H9 (cell line): ENCODE data around the gene UBE2L5. TPM values are rescaled to one million over a fixed set of nuclear protein-coding genes. Genes with fewer than 3 reads are reported as not detected.

Source experiments
- DNase-seq: peaks from one replicate; pipeline ENCODE4 v3.0.0-alpha.2; 2017
- H2AFZ ChIP-seq: one replicate; pipeline ENCODE4 v1.6.1; 2013; ENCODE audit warnings: mild to moderate bottlenecking, low read length, control low read depth, moderate library complexity
- H2AK5ac ChIP-seq: 2 replicates; pipeline ENCODE4 v1.6.1; 2013; ENCODE audit warnings: low read length, control low read depth, mixed read lengths; ENCODE audit not compliant: insufficient read length
- H2BK120ac ChIP-seq: one replicate; pipeline ENCODE4 v1.6.1; 2013; ENCODE audit warnings: low read depth, mild to moderate bottlenecking, low read length, control low read depth, inconsistent platforms; ENCODE audit not compliant: poor library complexity, severe bottlenecking
- H2BK12ac ChIP-seq: 2 replicates; pipeline ENCODE4 v1.6.1; 2013; ENCODE audit warnings: low read length, control low read depth, mixed read lengths, low read depth; ENCODE audit not compliant: insufficient read length
- H2BK15ac ChIP-seq: 2 replicates; pipeline ENCODE4 v1.6.1; 2013; ENCODE audit warnings: low read depth, low read length, control low read depth
- H2BK20ac ChIP-seq: one replicate; pipeline ENCODE4 v1.6.1; 2013; ENCODE audit warnings: low read depth, mild to moderate bottlenecking, low read length, control low read depth, inconsistent platforms; ENCODE audit not compliant: poor library complexity, severe bottlenecking
- H2BK5ac ChIP-seq: 2 replicates; pipeline ENCODE4 v1.6.1; 2013; ENCODE audit warnings: low read length, control low read depth, mixed read lengths; ENCODE audit not compliant: insufficient read length
- H3K14ac ChIP-seq: 2 replicates; pipeline ENCODE4 v1.6.1; 2013; ENCODE audit warnings: low read length, control low read depth; ENCODE audit not compliant: insufficient read depth
- H3K18ac ChIP-seq: 2 replicates; pipeline ENCODE4 v1.6.1; 2013; ENCODE audit warnings: low read depth, mild to moderate bottlenecking, mixed read lengths, low read length, control low read depth; ENCODE audit not compliant: insufficient read length
- H3K23ac ChIP-seq: 2 replicates; pipeline ENCODE4 v1.6.1; 2013; ENCODE audit warnings: low read length, control low read depth, mixed read lengths, low read depth; ENCODE audit not compliant: insufficient read length
- H3K23me2 ChIP-seq: 2 replicates; pipeline ENCODE4 v1.6.1; 2013; ENCODE audit warnings: low read depth, mild to moderate bottlenecking, mixed read lengths, low read length, control low read depth; ENCODE audit not compliant: insufficient read length, poor library complexity, severe bottlenecking
- H3K27ac ChIP-seq: 2 replicates; pipeline ENCODE4 v1.5.1; 2013; ENCODE audit warnings: low read length, control low read depth, mixed read lengths, low read depth; ENCODE audit not compliant: insufficient read length
- H3K27me3 ChIP-seq: 2 replicates; pipeline ENCODE4 v1.6.1; 2013; ENCODE audit warnings: low read length, control low read depth, inconsistent platforms; ENCODE audit not compliant: insufficient read depth
- H3K4ac ChIP-seq: 2 replicates; pipeline ENCODE4 v1.6.1; 2013; ENCODE audit warnings: low read depth, mild to moderate bottlenecking, control low read depth, inconsistent platforms, low read length, moderate library complexity
- H3K4me1 ChIP-seq: 2 replicates; pipeline ENCODE4 v1.6.1; 2013; ENCODE audit warnings: low read length, control low read depth, inconsistent platforms; ENCODE audit not compliant: insufficient read depth
- H3K4me2 ChIP-seq: 2 replicates; pipeline ENCODE4 v1.6.1; 2013; ENCODE audit warnings: low read length, control low read depth, mixed read lengths; ENCODE audit not compliant: insufficient read length, insufficient read depth
- H3K56ac ChIP-seq: 2 replicates; pipeline ENCODE4 v1.6.1; 2013; ENCODE audit warnings: low read depth, mild to moderate bottlenecking, mixed read lengths, low read length, control low read depth; ENCODE audit not compliant: insufficient read length
- H3K79me1 ChIP-seq: 2 replicates; pipeline ENCODE4 v1.6.1; 2013; ENCODE audit warnings: low read depth, mild to moderate bottlenecking, moderate library complexity, low read length, control low read depth, inconsistent platforms; ENCODE audit not compliant: insufficient read depth, poor library complexity, severe bottlenecking
- H3K79me2 ChIP-seq: 2 replicates; pipeline ENCODE4 v1.6.1; 2013; ENCODE audit warnings: low read length, control low read depth, inconsistent platforms; ENCODE audit not compliant: insufficient read depth
- H3K9ac ChIP-seq: 2 replicates; pipeline ENCODE4 v1.6.1; 2013; ENCODE audit warnings: low read length, control low read depth, mixed read lengths; ENCODE audit not compliant: insufficient read length; ENCODE audit errors: extremely low read depth
- H3K9me3 ChIP-seq: one replicate; pipeline ENCODE4 v1.6.1; 2013; ENCODE audit warnings: low read depth, low read length, inconsistent platforms; ENCODE audit not compliant: control insufficient read depth
- H3T11ph ChIP-seq: one replicate; pipeline ENCODE4 v1.6.1; 2013; ENCODE audit warnings: mild to moderate bottlenecking, low read length, control low read depth, inconsistent platforms
- H4K20me1 ChIP-seq: one replicate; pipeline ENCODE4 v1.6.1; 2013; ENCODE audit not compliant: control insufficient read depth, insufficient read length, insufficient read depth
- H4K5ac ChIP-seq: 2 replicates; pipeline ENCODE4 v1.6.1; 2013; ENCODE audit warnings: low read depth, mild to moderate bottlenecking, mixed read lengths, low read length, control low read depth; ENCODE audit not compliant: insufficient read length
- H4K8ac ChIP-seq: replicated peaks from 2 replicates; pipeline ENCODE4 v1.6.1; 2013; ENCODE audit warnings: low read length, control low read depth, mixed read lengths, low read depth; ENCODE audit not compliant: insufficient read length
- H4K91ac ChIP-seq: 2 replicates; pipeline ENCODE4 v1.6.1; 2013; ENCODE audit warnings: low read depth, mild to moderate bottlenecking, moderate library complexity, mixed read lengths, low read length, control low read depth; ENCODE audit not compliant: insufficient read length
- H3K27ac Mint-ChIP-seq, 3 experiments: 2 replicates in 2 of 3; 3 replicates in 1 of 3; pipeline ENCODE4 v1.8.0; 2020 to 2021; ENCODE audit warnings: mixed read lengths in 3 of 3, mild to moderate bottlenecking in 1 of 3, moderate library complexity in 1 of 3
- H3K27me3 Mint-ChIP-seq: 2 replicates; pipeline ENCODE4 v1.8.0; 2021; ENCODE audit warnings: low read depth, mild to moderate bottlenecking, moderate library complexity, mixed read lengths
- H3K36me3 Mint-ChIP-seq, 3 experiments: 2 replicates in 2 of 3; 3 replicates in 1 of 3; pipeline ENCODE4 v1.8.0; 2020 to 2021; ENCODE audit warnings: low read depth in 3 of 3, mixed read lengths in 3 of 3; ENCODE audit not compliant: insufficient read depth in 1 of 3
- H3K4me1 Mint-ChIP-seq, 2 experiments: 2 replicates each; pipeline ENCODE4 v1.8.0; 2020; ENCODE audit warnings: mixed read lengths in 2 of 2
- H3K4me3 Mint-ChIP-seq, 2 experiments: 2 replicates in 1 of 2; 3 replicates in 1 of 2; pipeline ENCODE4 v1.8.0; 2020 to 2021; ENCODE audit warnings: mild to moderate bottlenecking in 2 of 2, mixed read lengths in 2 of 2, moderate library complexity in 1 of 2
- H3K9me3 Mint-ChIP-seq, 2 experiments: 2 replicates in 1 of 2; 3 replicates in 1 of 2; pipeline ENCODE4 v1.8.0; 2020; ENCODE audit warnings: mild to moderate bottlenecking in 2 of 2, mixed read lengths in 2 of 2, moderate library complexity in 1 of 2
- CTCF ChIP-seq: fragments of 200-600 bp; sonication (generic); conservative IDR thresholded peaks from 3 replicates; pipeline ENCODE4 v1.8.0; 2021; ENCODE audit warnings: antibody characterized with exemption, mild to moderate bottlenecking
- WGBS: extraction: QIAGEN DNeasy Blood & Tissue Kit; methylation state at CpG from one replicate; pipeline ENCODE4 v1.1.7; 2013; ENCODE audit warnings: missing lambda C conversion rate, low lambda C conversion rate, mixed read lengths; ENCODE audit not compliant: insufficient read length; ENCODE audit errors: extremely low coverage; 5-methylcytosine and 5-hydroxymethylcytosine counted together
- total RNA-seq: library from RNA; stranded (reverse); gene quantifications from 2 replicates; pipeline ENCODE4 v1.2.1, GENCODE V29; 2021

UBE2L5 gene
- total RNA-seq, 1 experiment from 2014 or later, result 0.20 TPM

- H4K5ac ChIP-seq, result no peak overlapping the region
- H2AK5ac ChIP-seq, result no peak overlapping the region
- H2BK5ac ChIP-seq, result no peak overlapping the region
- no peak overlapping the region for H3T11ph ChIP-seq
- H3K4me2 ChIP-seq, result peak overlapping the region; percentile 55
- H2BK12ac ChIP-seq, result no peak overlapping the region
- H3K18ac ChIP-seq, result peak overlapping the region; percentile 64
- no peak overlapping the region for H2BK120ac ChIP-seq
- Mint-ChIP-seq H3K4me1 (peaks cover 10 to 22% of the 10 kb centered on the region in 2 experiments), H3K4me3 (peak overlapping the region; percentile 88), H3K27ac (peak overlapping the region; percentile 94 to 96 (median 96)), H3K36me3 (peaks cover 24 to 43% (median 30%) of the 10 kb centered on the region in 3 experiments), H3K27me3 (peaks cover 3% of the 10 kb centered on the region; the same call in 1 of the 2 replicates), H3K9me3 (peaks cover 3% of the 10 kb centered on the region in 2 experiments; a peak in 3 of 5 replicates)
- H3K23me2 ChIP-seq, result peaks cover 4% of the 10 kb centered on the region
- no peak for DNase-seq
- no peaks in the 10 kb centered on the region for H3K9me3 ChIP-seq
- no peak overlapping the region for H3K56ac ChIP-seq
- H3K79me2 ChIP-seq, result peaks cover 7% of the 10 kb centered on the region; the same call in 1 of the 2 replicates
- peak overlapping the region; percentile 81 for H3K9ac ChIP-seq
- WGBS, result no CpG with 5 or more reads among the region's 32 CpGs
- H4K20me1 ChIP-seq, result no peaks in the 10 kb centered on the region
- no peak overlapping the region for H2BK20ac ChIP-seq
- no peak overlapping the region; the same call in 1 of the 2 replicates for H3K4ac ChIP-seq
- peak overlapping the region; percentile 19 for H3K14ac ChIP-seq
- no peaks in the 10 kb centered on the region for H3K27me3 ChIP-seq
- H3K27ac ChIP-seq, result peak overlapping the region; percentile 2
- TF ChIP-seq CTCF, result no peak
- H4K91ac ChIP-seq, result no peak overlapping the region
- no peak overlapping the region for H2BK15ac ChIP-seq
- H3K4me1 ChIP-seq, result peaks cover 3% of the 10 kb centered on the region; the same call in 1 of the 2 replicates
- H3K79me1 ChIP-seq, result no peaks in the 10 kb centered on the region
- H2AFZ ChIP-seq, result no peak overlapping the region
- H3K23ac ChIP-seq, result no peak overlapping the region
- no peak overlapping the region for H4K8ac ChIP-seq
These were observed 41.6 kb downstream of the UBE2L5 start for GRCh38 chr13:30463787-30464495.
